Measurements from ENCODE around the gene OLFML3. TPM values are rescaled to one million over a fixed set of nuclear protein-coding genes. Genes with fewer than 3 reads are reported as not detected.

OLFML3 gene
- total and polyA plus RNA-seq, 2 donors (not counting 3 experiments of a cell fraction or from before 2014, with no cell fraction given), result 3.4 to 3.9 TPM

- Histone ChIP-seq H3K9me3 (replicated peaks; ENCODE audit: control insufficient read depth, insufficient read depth, low read length) (no peaks in the 10 kb centered on the region), H3K79me2 (ENCODE audit: control insufficient read depth, insufficient read depth, low read length) (no peaks in the 10 kb centered on the region), H3K9ac (replicated peaks; ENCODE audit: extremely low read depth, insufficient read depth, low read length) (no peak overlapping the region), H3K9me1 (replicated peaks; ENCODE audit: control insufficient read depth, extremely low read depth, insufficient read depth, low read length) (no peaks in the 10 kb centered on the region), H3K4me1 (ENCODE audit: control insufficient read depth, extremely low read depth, insufficient read depth, low read length) (no peaks in the 10 kb centered on the region), H3K27ac (ENCODE audit: insufficient read depth, low read depth, low read length) (no peak overlapping the region), H3K36me3 (ENCODE audit: control insufficient read depth in 2 of 2, extremely low read depth in 1 of 2, insufficient read depth in 2 of 2, low read length in 2 of 2) (no peaks in the 10 kb centered on the region), H2AFZ (ENCODE audit: low read depth, low read length) (no peak overlapping the region), H4K20me1 (replicated peaks; ENCODE audit: control insufficient read depth, extremely low read depth, insufficient read depth, low read length) (no peaks in the 10 kb centered on the region), H3K4me3 (replicated peaks in 1 of 3; ENCODE audit: insufficient read depth in 1 of 3, low read depth in 1 of 3, low read length in 3 of 3) (no peak overlapping the region), H3K4me2 (ENCODE audit: insufficient read depth, low read length) (no peak overlapping the region), H3K27me3 (ENCODE audit: control insufficient read depth in 2 of 2, insufficient read depth in 2 of 2, low read length in 2 of 2) (peaks cover 0 to 4% of the 10 kb centered on the region in 2 experiments)
- intact Hi-C loops (cut with micrococcal nuclease) (no loop called here), dilution Hi-C loops (cut with MboI; ENCODE audit: extremely low pct_ligation_motif_present, low sequenced_read_pairs) (no loop called here)
- POLR2A ChIA-PET, result no interaction called here
- FAIRE-seq (no peak), DNase-seq (ENCODE audit: low read depth, low spot score) (no peak)
- TF ChIP-seq POLR2A (IDR thresholded peaks at IDR 0.05; ENCODE audit: low read depth, low read length) (no peak), JUN (IDR thresholded peaks at IDR 0.05; ENCODE audit: borderline replicate concordance, insufficient read depth, insufficient read length, low read depth) (no peak), MYC (IDR thresholded peaks at IDR 0.05; ENCODE audit: low read depth, low read length) (no peak), FOS (IDR thresholded peaks at IDR 0.05; ENCODE audit: borderline replicate concordance, insufficient read depth, low read length) (no peak), EZH2 (IDR thresholded peaks at IDR 0.05; ENCODE audit: borderline replicate concordance, low read depth, low read length, severe bottlenecking) (no peak), CTCF (IDR thresholded peaks at IDR 0.05; ENCODE audit: extremely low read depth in 1 of 2, insufficient read depth in 1 of 2, low read depth in 1 of 2, low read length in 2 of 2) (no peak), POLR2AphosphoS5 (IDR thresholded peaks at IDR 0.05; ENCODE audit: insufficient read depth, low read depth, low read length) (no peak), GATA2 (IDR thresholded peaks at IDR 0.05; ENCODE audit: insufficient read depth, insufficient read length, low read depth, low read length) (no peak)
- TF ChIP-seq, protein P1, sequence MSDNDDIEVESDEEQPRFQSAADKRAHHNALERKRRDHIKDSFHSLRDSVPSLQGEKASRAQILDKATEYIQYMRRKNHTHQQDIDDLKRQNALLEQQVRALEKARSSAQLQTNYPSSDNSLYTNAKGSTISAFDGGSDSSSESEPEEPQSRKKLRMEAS (IDR thresholded peaks at IDR 0.05; ENCODE audit: insufficient read depth, insufficient read length), result no peak
- CTCF ChIA-PET, result interaction anchor here (0.9 to 1.5 kb wide), 3 partner anchors 25 to 31 kb away, joined by 3 to 6 read pairs (median 4); partner anchors contain the start of gene OLFML3
- BruUV-seq (replicated peaks), result no TSS peak
Observed at GRCh38 chr1:114009393-114009792, 30.1 kb downstream of the OLFML3 start.
